IPS-15b (cell line): ENCODE results near the gene C16orf96.

Experiments
- H3K27me3 ChIP-seq: one replicate; pipeline ENCODE4 v1.6.1; 2013; ENCODE audit warnings: low read length; ENCODE audit not compliant: control insufficient read depth, insufficient read depth
- H3K36me3 ChIP-seq: one replicate; pipeline ENCODE4 v1.6.1; 2013; ENCODE audit warnings: low read length; ENCODE audit not compliant: control insufficient read depth, insufficient read depth
- H3K4me1 ChIP-seq: one replicate; pipeline ENCODE4 v1.6.1; 2013; ENCODE audit warnings: mild to moderate bottlenecking, low read length; ENCODE audit not compliant: control insufficient read depth, insufficient read depth
- H3K4me3 ChIP-seq: one replicate; pipeline ENCODE4 v1.5.1; 2013; ENCODE audit warnings: low read depth, low read length
- H3K9ac ChIP-seq: one replicate; pipeline ENCODE4 v1.6.1; 2013; ENCODE audit warnings: low read depth, mild to moderate bottlenecking, low read length
- H3K9me3 ChIP-seq: one replicate; pipeline ENCODE4 v1.6.1; 2013; ENCODE audit warnings: mild to moderate bottlenecking, low read length; ENCODE audit not compliant: control insufficient read depth, insufficient read depth

C16orf96 gene

DNA sequence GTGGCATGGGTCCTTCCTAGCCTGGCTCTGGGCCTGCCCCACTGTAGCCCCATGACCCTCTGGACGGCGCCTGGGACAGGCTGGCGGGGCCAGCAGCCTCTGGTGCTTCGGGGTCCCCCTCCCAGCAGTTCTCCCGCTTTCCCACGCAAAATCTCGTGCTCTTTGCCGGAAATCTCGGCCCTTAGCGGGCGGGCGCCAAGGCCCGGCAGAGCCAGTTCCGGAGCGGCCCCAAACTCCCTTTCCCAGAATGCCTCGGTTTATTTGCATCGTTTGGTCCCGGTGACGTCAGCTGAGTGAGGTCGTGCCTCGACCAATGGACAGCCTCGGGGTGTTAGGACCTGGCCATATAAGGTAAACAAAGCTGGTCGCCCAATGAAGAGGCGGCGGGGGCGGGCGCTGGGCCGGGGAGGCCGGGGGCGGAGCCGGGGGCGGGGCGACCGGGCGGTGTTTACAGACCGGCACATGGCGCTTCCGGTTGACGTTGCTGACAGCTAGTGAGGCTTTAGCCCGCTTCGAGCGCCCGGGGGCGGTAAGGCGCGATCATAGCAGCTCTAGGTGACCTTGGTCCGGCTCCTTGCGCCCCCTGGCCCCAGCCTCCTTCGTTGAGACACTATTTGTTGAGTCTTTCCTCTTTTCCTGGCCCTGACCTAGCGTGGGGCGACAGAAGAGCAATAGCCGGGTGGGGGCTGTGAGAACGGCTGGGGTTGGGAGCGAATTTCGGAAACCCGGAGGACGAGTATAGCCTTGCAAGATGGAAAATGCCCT is 60.1 kb downstream of the C16orf96 start:
- peaks cover 3% of the 10 kb centered on the region for H3K36me3 ChIP-seq
- H3K4me3 ChIP-seq, result peak overlapping the region; percentile 75
- H3K27me3 ChIP-seq, result no peaks in the 10 kb centered on the region
- no peaks in the 10 kb centered on the region for H3K9me3 ChIP-seq
- H3K9ac ChIP-seq, result peak overlapping the region; percentile 92
- H3K4me1 ChIP-seq, result peaks cover 7% of the 10 kb centered on the region

DNA sequence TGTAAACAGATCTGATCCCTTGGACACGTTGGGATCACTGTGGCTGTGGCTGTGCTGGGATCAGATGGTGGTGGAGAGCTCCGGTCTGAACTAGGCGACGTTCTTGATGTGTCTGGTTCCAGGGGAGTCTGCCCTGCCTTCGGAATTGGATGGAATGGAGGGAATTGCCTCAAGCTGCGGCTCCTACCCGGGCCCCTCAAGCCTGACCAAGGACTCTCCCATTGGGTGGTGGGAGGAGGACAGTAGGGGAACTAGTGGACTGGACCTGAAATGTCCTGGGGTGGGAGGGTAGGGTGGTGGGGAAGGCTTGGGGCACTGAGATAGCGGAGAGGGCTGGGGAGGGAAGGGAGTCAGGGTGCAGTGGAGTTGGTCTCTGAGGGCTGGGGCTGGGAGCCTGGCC is 61.7 kb downstream of the C16orf96 start:
- Histone ChIP-seq H3K4me3 (no peak overlapping the region), H3K27me3 (no peaks in the 10 kb centered on the region), H3K4me1 (peaks cover 5% of the 10 kb centered on the region), H3K9ac (no peak overlapping the region), H3K36me3 (no peaks in the 10 kb centered on the region), H3K9me3 (no peaks in the 10 kb centered on the region)

DNA sequence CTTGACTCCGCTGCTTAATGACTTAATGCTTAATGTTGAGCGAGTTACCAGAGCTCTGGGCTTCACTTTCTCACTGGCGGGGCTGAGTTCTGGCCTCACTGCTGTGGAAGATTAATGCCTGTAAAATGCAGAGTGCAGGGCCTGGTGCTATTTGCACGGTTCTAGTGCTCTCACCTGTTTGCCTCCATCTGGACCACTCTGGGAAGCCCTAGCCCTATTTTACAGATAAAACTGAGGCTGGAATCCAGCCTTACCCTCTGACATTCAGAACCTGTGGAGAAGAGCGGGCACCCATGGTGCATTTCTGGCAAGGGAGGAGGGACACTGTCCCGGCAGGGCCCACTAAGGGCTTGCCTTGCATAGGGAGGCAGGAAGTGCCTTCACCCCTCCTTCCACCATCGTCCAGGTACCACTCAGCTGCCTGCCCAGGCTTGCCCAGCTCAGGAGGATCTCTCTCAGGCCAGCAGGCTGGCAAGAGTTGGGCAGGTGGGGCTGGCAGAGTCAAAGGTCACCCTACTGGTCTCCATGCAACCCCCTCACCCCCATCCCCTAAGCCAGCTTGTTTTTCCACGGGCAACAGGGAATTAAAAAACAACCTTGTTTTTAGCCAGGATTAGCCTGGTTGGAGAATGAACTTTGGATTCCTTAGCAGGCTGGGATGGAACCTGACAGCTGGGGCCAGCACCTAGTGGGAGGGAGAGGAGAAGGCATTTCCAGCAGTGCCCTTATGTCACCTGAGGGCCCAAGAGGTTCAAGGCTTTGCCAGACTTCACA is 62.7 kb downstream of the C16orf96 start:
- no peaks in the 10 kb centered on the region for H3K36me3 ChIP-seq
- no peak overlapping the region for H3K4me3 ChIP-seq
- no peaks in the 10 kb centered on the region for H3K9me3 ChIP-seq
- H3K4me1 ChIP-seq, result peaks cover 4% of the 10 kb centered on the region
- H3K9ac ChIP-seq, result peak overlapping the region; percentile 37
- no peaks in the 10 kb centered on the region for H3K27me3 ChIP-seq

DNA sequence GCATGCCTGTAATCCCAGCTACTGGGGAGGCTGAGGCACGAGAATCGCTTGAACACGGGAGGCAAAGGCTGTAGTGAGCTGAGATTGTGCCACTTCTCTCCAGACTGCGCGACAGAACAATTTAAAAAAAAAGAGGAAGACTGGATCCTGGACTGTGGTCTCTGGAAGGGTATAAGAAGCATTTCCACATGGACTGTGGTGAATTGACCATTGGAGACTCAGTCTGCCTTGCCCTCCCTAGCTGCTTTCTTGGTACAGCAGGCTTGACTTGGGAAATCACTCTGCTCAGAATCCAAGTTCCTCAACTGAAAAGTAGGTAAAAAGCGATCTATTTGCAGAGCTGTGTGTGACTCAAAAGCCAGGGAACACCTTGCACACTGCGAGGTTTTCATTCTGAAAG is 67.5 kb downstream of the C16orf96 start:
- Histone ChIP-seq H3K27me3 (no peaks in the 10 kb centered on the region), H3K36me3 (peaks cover 5% of the 10 kb centered on the region), H3K4me1 (peaks cover 4% of the 10 kb centered on the region), H3K4me3 (no peak overlapping the region), H3K9ac (no peak overlapping the region), H3K9me3 (no peaks in the 10 kb centered on the region)

DNA sequence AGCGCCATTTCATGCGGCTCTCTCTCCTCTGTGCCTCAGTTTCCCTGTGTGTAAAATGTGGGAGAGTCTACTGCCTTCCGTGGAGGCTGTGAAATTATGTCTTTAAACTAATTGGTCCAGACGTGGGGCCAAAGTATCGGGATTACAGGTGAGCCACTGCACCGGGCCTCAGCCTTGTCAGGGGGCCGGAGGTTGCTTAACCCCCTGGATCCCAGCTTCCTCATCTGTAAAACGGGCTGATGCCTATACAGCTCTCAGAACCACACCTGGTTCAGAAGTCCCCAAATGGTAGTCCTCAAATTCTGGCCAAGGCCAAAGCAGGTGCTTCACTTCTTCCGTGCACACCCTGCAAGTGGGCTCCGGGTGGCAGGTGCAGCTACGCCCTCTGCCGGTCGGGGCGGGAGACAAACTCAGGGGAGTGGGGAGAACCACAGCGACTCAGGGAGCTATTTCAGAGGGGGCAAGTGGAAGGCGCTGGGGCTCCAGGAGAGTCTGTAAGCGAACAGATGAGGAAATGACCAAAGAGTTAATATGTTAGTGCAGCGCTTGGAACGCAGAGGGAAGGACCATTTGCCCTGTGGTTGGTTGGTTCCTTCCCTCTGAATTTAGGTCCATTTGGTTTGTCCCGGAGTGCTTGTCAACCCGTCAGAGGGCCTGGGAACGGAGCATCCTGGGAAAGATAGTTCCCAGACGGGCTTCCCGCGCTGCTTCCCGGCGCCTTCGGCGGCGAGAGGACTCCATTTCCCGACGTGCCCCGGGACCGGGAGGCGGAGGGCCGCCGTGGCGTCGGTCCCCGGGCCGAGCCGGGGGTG is 68.1 kb downstream of the C16orf96 start, which contains the start of gene MGRN1:
Gene MGRN1 (plus strand): TSS at position 812 of the 812 bp plus-strand sequence. CDS start 135 bp downstream, outside the sequence.
- H3K36me3 ChIP-seq, result peaks cover 5% of the 10 kb centered on the region
- peak within 1 kb of the TSS; percentile 83 for H3K4me3 ChIP-seq
- H3K27me3 ChIP-seq, result no peaks in the 10 kb centered on the region
- H3K9ac ChIP-seq, result peak within 1 kb of the TSS; percentile 90
- H3K9me3 ChIP-seq, result no peaks in the 10 kb centered on the region
- H3K4me1 ChIP-seq, result peaks cover 4% of the 10 kb centered on the region

DNA sequence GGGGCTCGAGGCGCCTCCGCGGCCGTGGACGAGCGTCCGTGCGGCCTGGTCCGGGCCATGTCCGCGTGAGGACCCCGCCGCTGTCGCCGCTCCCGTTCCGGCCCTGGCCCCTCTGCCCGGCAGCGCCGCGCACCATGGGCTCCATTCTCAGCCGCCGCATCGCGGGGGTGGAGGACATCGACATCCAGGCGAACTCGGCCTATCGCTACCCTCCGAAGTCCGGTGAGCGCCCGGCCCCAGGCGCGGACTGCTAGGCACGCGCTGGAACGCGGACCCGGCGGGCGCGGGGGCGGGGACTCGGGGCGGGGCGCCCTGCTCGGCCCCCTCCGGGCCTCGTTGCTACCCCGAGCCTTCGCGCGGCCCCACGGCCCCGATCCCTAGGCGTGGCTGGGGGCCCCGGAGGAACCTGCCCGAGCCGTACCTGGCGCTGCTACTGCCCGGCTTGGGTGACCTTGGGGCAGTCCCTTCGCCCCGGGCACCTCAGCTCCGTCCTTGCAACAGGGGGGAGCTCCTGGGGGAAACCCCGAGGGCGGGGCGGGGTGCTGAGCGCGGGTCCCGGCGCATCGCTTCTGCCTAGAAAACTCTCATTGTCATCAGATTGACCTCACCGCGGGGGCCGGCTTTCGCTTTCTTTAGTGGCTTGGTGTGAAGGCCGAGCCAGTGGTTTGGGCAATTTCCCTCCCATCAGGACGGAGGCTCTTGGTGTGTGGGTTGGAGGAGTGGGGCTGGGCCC is 68.9 kb downstream of the C16orf96 start:
- Histone ChIP-seq H3K36me3 (peaks cover 5% of the 10 kb centered on the region), H3K9ac (peak overlapping the region; percentile 87), H3K27me3 (no peaks in the 10 kb centered on the region), H3K9me3 (no peaks in the 10 kb centered on the region), H3K4me1 (peaks cover 4% of the 10 kb centered on the region), H3K4me3 (peak overlapping the region; percentile 83)

DNA sequence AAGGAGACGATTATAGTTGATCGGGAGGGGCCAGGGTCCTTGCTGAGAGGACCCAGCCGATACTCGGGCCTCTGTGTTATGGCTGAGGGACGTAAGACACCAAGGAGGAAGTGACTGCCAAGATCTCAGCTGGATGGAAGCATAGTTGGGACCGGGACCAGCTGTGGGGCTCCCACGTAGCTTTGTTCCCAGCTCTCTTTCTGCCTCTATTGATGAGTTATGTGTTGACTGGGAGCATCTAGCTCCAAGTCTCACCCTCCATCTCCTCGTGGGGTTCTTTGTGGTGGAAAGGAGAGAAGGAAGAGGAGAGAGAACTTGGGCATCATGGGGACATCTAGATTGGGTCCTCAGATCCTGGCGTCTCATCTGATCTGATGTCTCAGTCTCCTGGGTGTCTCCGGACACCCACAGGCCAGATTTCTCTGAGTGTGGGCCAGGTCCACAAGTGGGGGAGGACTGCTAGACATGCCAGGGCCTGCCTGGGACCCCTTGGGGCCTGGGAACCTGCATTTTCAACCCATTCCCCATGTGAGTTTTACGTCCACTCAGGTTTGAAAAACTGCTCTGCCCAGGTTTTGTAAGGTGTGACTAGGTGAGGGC is 69.5 kb downstream of the C16orf96 start:
- Histone ChIP-seq H3K4me3 (peak overlapping the region; percentile 83), H3K4me1 (peaks cover 4% of the 10 kb centered on the region), H3K9ac (peak overlapping the region; percentile 87), H3K9me3 (no peaks in the 10 kb centered on the region), H3K27me3 (no peaks in the 10 kb centered on the region), H3K36me3 (peaks cover 5% of the 10 kb centered on the region)

DNA sequence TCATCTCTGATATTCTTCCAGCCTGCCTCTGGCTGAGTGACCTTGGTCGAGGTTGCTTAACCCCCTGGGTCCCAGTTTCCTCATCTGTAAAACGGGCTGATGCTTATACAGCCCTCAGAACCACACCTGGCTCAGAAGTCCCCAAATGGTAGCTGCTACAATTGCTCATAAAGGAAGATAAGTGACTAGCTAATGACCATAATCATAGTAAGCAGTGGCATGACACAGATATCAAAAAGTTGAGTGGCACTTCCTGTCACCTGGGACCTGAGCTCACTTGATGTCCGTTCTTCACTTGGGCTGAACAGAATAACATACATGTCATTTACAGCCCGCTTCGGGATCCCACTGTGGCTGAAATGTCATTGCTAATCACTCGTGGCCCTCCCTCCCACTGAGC is 70.3 kb downstream of the C16orf96 start:
- no peak overlapping the region for H3K9ac ChIP-seq
- H3K4me3 ChIP-seq, result peak overlapping the region; percentile 83
- H3K9me3 ChIP-seq, result no peaks in the 10 kb centered on the region
- H3K27me3 ChIP-seq, result no peaks in the 10 kb centered on the region
- H3K4me1 ChIP-seq, result peaks cover 4% of the 10 kb centered on the region
- peaks cover 5% of the 10 kb centered on the region for H3K36me3 ChIP-seq

DNA sequence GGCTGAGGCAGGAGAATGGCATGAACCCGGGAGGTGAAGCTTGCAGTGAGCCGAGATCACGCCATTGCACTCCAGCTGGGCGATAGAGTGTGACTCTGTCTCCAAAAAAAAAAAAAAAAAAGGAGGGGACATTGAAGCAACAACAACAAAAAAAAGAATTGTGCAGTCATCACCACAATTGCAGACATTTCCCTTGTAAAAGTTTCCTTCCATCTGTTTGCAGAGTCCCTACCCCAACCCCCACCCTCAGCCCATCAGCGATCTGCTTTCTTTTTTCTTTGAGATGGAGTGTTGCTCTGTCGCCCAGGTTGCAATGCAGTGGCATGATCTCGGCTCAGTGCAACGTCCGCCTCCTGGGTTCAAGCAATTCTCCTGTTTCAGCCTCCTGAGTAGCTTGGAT is 72.1 kb downstream of the C16orf96 start:
- Histone ChIP-seq H3K9ac (no peak overlapping the region), H3K4me3 (no peak overlapping the region), H3K4me1 (peaks cover 4% of the 10 kb centered on the region)

DNA sequence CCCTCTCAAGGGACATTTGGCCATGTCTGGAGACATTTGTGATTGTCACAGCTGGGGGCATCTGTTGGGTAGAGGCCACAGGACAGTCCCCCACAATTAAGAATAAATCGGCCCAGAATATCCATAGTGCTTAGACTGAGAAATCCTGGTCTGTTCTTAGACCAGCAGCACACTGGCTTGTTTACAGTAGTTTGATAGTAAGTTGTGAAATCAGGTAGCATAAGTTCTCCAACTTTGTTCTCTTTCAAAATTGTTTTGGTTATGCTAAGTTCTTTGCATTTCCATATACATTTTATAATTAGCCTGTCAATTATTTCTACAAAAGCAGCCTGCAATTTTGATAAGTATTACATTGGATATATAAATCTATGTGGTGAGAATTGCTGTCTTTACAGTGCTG is 75.3 kb downstream of the C16orf96 start:
- no peaks in the 10 kb centered on the region for H3K4me1 ChIP-seq
- no peaks in the 10 kb centered on the region for H3K9me3 ChIP-seq
- H3K9ac ChIP-seq, result no peak overlapping the region
- H3K27me3 ChIP-seq, result no peaks in the 10 kb centered on the region
- no peak overlapping the region for H3K4me3 ChIP-seq
- H3K36me3 ChIP-seq, result peaks cover 8% of the 10 kb centered on the region

More for the DNA sequence above, 72.1 kb downstream of the C16orf96 start:
- no peaks in the 10 kb centered on the region for H3K9me3 ChIP-seq
- H3K36me3 ChIP-seq, result peaks cover 5% of the 10 kb centered on the region
- no peaks in the 10 kb centered on the region for H3K27me3 ChIP-seq
